Heart left ventricle (tissue), 16 donors: Measurements from ENCODE around the gene SH3TC2. TPM values are rescaled to one million over a fixed set of nuclear protein-coding genes. Genes with fewer than 3 reads are reported as not detected.

ENCODE experiments used
- ATAC-seq, 4 donors: fragments of 200-7000 bp; cut with Tn5 transposase; one replicate each; pipeline ENCODE4 v1.9.1; 2020 to 2022; ENCODE audit warnings: moderate library complexity in 4 of 4, mild to moderate bottlenecking in 3 of 4, moderate number of reproducible peaks in 1 of 4
- DNase-seq, 5 donors: peaks; one replicate each; pipeline ENCODE4 v3.0.0-alpha.2; 2020
- H3K27ac ChIP-seq, 12 donors: fragments of 200-600 bp; sonication (generic) in 4 of 12; one replicate each; pipeline versions ENCODE4 v1.5.0 to v1.8.0; 2016 to 2022; ENCODE audit warnings: mild to moderate bottlenecking in 2 of 12
- H3K27me3 ChIP-seq, 9 donors: fragments of 200-600 bp; sonication (generic) in 2 of 9; one replicate each; pipeline versions ENCODE4 v1.5.1 to v1.8.0; 2016 to 2022; ENCODE audit warnings: mild to moderate bottlenecking in 3 of 9
- H3K36me3 ChIP-seq, 9 donors: fragments of 200-600 bp; sonication (generic) in 2 of 9; one replicate each; pipeline versions ENCODE4 v1.5.0 to v1.8.0; 2018 to 2022; ENCODE audit warnings: mild to moderate bottlenecking in 2 of 9
- H3K4me1 ChIP-seq, 12 donors: fragments of 200-600 bp; sonication (generic) in 4 of 12; one replicate each; pipeline versions ENCODE4 v1.5.0 to v1.8.0; 2016 to 2022; ENCODE audit warnings: mild to moderate bottlenecking in 3 of 12
- H3K4me3 ChIP-seq, 12 donors: fragments of 200-600 bp; sonication (generic) in 4 of 12; one replicate each; pipeline versions ENCODE4 v1.5.0 to v1.8.0; 2017 to 2022; ENCODE audit warnings: mild to moderate bottlenecking in 9 of 12, moderate library complexity in 4 of 12
- H3K9me3 ChIP-seq, 12 donors: fragments of 200-600 bp; sonication (generic) in 4 of 12; one replicate each; pipeline versions ENCODE4 v1.5.0 to v1.8.0; 2016 to 2022; ENCODE audit warnings: mild to moderate bottlenecking in 1 of 12
- CTCF ChIP-seq, 12 donors: fragments of 200-600 bp; sonication (generic) in 4 of 12; IDR thresholded peaks; one replicate each; pipeline versions ENCODE4 v1.5.0 to v1.8.0; 2018 to 2022; ENCODE audit warnings: antibody characterized with exemption in 12 of 12, mild to moderate bottlenecking in 5 of 12
- POLR2A ChIP-seq, 2 donors: fragments of 450-650 bp; IDR thresholded peaks; one replicate each; pipeline ENCODE4 v1.6.1; 2017; ENCODE audit warnings: antibody characterized with exemption in 2 of 2, mild to moderate bottlenecking in 2 of 2, moderate library complexity in 2 of 2
- WGBS, 4 donors: extraction: QIAGEN DNeasy Blood & Tissue Kit in 2 of 4; methylation state at CpG; one replicate each; pipeline versions ENCODE4 v1.1.5 to v1.1.7; 2013 to 2018; 5-methylcytosine and 5-hydroxymethylcytosine counted together
- intact Hi-C, 10 donors: fragments of 100-400 bp; cut with DNase I; formaldehyde crosslinking; loops; one replicate each; pipeline versions ENCODE4 v1.11.1 to v1.14.2; 2022
- polyA plus RNA-seq, 2 donors: library from polyadenylated mRNA; stranded (reverse); fragments of 200-250 nt; gene quantifications; one replicate each; pipeline ENCODE4 v1.2.3, GENCODE V29; 2013
- total RNA-seq, 9 donors: library from RNA; depleted of rRNA in 2 of 9; stranded (reverse); fragments of >200 nt in 2 of 9; fragmentation: NEBNext Ultra II Directional in 3 of 9; extraction: Animal tissue kit (Norgen Biotek cat#: 25700) in 3 of 9; gene quantifications; one replicate each; pipeline versions ENCODE4 v1.1.0 to v1.2.4, GENCODE V29; 2016 to 2023
- donor health status: ischemic (EF 13 %, LVEDD 7.1; RV severe dilation, severe dysfunction).
- donor health status: healthy with polysubstance abuse.
- donor health status: DM: no; HTN: yes; CAD: no.
- donor health status: DM: no; HTN: no; CAD: no.
- donor health status: ischemic (EF 25% LVEDD 6.9; RV normal size, moderate dysfunction).
- donor health status: ischemic (EF 25% LVEDD 5.7; RV mildly dilated, moderate dysfunction).
- donor health status: healthy.
- donor health status: DM: yes; HTN: yes; CAD: no.
- donor health status: ischemic (EF 35%, LVEDD 5.7; RV mildly dilated, moderate dysfunction).
- donor health status: nonischemic (EF 11% LVEDD 7.7; RV severe dilation, severe dysfunction).
- donor health status: DM: yes; HTN: yes; CAD: no.
- donor health status: PGD.
- donor health status: ischemic (EF 29% LVEDD 5.4; RV normal size, mild dysfunction).
- donor health status: nonischemic (EF 23%, LVEDD 6.1; RV moderate dilation, normal function).

SH3TC2 gene
- total and polyA plus RNA-seq, 11 donors, result 1.6 to 12.7 (median 4.0) TPM

GRCh38 chr5:148992265-148992664 lies 70.6 kb downstream of the SH3TC2 start:
- intact Hi-C loops, result no loop called here
- H3K4me1 ChIP-seq, result no peaks in the 10 kb centered on the region
- no peak overlapping the region for H3K27ac ChIP-seq
- DNase-seq, result no peak
- no peaks in the 10 kb centered on the region for H3K9me3 ChIP-seq
- TF ChIP-seq POLR2A (IDR thresholded peaks at IDR 0.05), result no peak
- TF ChIP-seq CTCF (IDR thresholded peaks at IDR 0.05), result no peak
- no peaks in the 10 kb centered on the region for H3K36me3 ChIP-seq
- ATAC-seq, result no peak
- no peaks in the 10 kb centered on the region for H3K27me3 ChIP-seq
- 91 to 99% (median 92%) methylated on average over 3 of the region's 3 CpGs for WGBS, 4 donors
- H3K4me3 ChIP-seq, result no peak overlapping the region

- DNase-seq (no peak), ATAC-seq (no peak)
- H3K9me3 ChIP-seq, result no peaks in the 10 kb centered on the region
- H3K27ac ChIP-seq, result no peak overlapping the region
- intact Hi-C loops, result no loop called here
- no peaks in the 10 kb centered on the region for H3K4me1 ChIP-seq
- TF ChIP-seq POLR2A (IDR thresholded peaks at IDR 0.05), result no peak
- H3K4me3 ChIP-seq, result no peak overlapping the region
- no peaks in the 10 kb centered on the region for H3K36me3 ChIP-seq
- H3K27me3 ChIP-seq, result no peaks in the 10 kb centered on the region
Observed at GRCh38 chr5:148991566-148991965, 71.3 kb downstream of the SH3TC2 start.

- ATAC-seq (no peak), DNase-seq (no peak)
- H3K36me3 ChIP-seq, result no peaks in the 10 kb centered on the region
- 54 to 59% (median 56%) methylated on average over 1 of the region's 1 CpG for WGBS, 4 donors
- no peak overlapping the region for H3K27ac ChIP-seq
- no peaks in the 10 kb centered on the region for H3K4me1 ChIP-seq
- no peak for TF ChIP-seq POLR2A (IDR thresholded peaks at IDR 0.05)
- no peak for TF ChIP-seq CTCF (IDR thresholded peaks at IDR 0.05)
- no peak overlapping the region for H3K4me3 ChIP-seq
- intact Hi-C loops, result no loop called here
- H3K27me3 ChIP-seq, result no peaks in the 10 kb centered on the region
- no peaks in the 10 kb centered on the region for H3K9me3 ChIP-seq
Observed at GRCh38 chr5:148990817-148991216, 72.0 kb downstream of the SH3TC2 start.

GRCh38 chr5:148989567-148989966 lies 73.3 kb downstream of the SH3TC2 start:
- Histone ChIP-seq H3K36me3 (no peaks in the 10 kb centered on the region), H3K27ac (no peak overlapping the region), H3K4me1 (no peaks in the 10 kb centered on the region), H3K27me3 (no peaks in the 10 kb centered on the region), H3K9me3 (peaks cover 0 to under 1% (median 0%) of the 10 kb centered on the region in 12 donors), H3K4me3 (no peak overlapping the region)
- ATAC-seq (no peak), DNase-seq (no peak)
- TF ChIP-seq CTCF (IDR thresholded peaks at IDR 0.05) (no peak), POLR2A (IDR thresholded peaks at IDR 0.05) (no peak)
- 80 to 93% (median 86%) methylated on average over 2 of the region's 2 CpGs for WGBS, 4 donors
- intact Hi-C loops, result no loop called here

GRCh38 chr5:148988328-148988727 lies 74.5 kb downstream of the SH3TC2 start:
- DNase-seq, result no peak
- Histone ChIP-seq H3K4me3 (no peak overlapping the region), H3K9me3 (peaks cover 0 to 12% (median 0%) of the 10 kb centered on the region in 12 donors), H3K27me3 (no peaks in the 10 kb centered on the region), H3K4me1 (no peaks in the 10 kb centered on the region), H3K36me3 (no peaks in the 10 kb centered on the region), H3K27ac (no peak overlapping the region)
- no peak for TF ChIP-seq CTCF (IDR thresholded peaks at IDR 0.05)
- no peak for TF ChIP-seq POLR2A (IDR thresholded peaks at IDR 0.05)
- ATAC-seq, result peak in 1 of 4 donors; percentile 24
- intact Hi-C loops, result no loop called here
- WGBS, 4 donors, result 66 to 89% (median 69%) methylated on average over 3 to 6 of the region's 6 CpGs
